Measurements from ENCODE around the gene PDZRN4. TPM values are rescaled to one million over a fixed set of nuclear protein-coding genes. Genes with fewer than 3 reads are reported as not detected.

The PDZRN4 gene
- total RNA-seq, 2 donors from 2014 or later: 0.89 to 1.6 TPM

- TF ChIP-seq CTCF (IDR thresholded peaks at IDR 0.05): no peak
- no peak overlapping the region for H3K4me3 ChIP-seq
- H3K4me1 ChIP-seq: no peaks in the 10 kb centered on the region
- no peak for DNase-seq (ENCODE audit: low spot score)
- H3K9me3 ChIP-seq: peaks cover 0 to 8% of the 10 kb centered on the region in 2 donors
- H3K27ac ChIP-seq: no peak overlapping the region
- no peaks in the 10 kb centered on the region for H3K27me3 ChIP-seq
- H3K36me3 ChIP-seq: no peaks in the 10 kb centered on the region
Measured at GRCh38 chr12:41364211-41364610, 176.1 kb downstream of the PDZRN4 start.

GRCh38 chr12:41365653-41366171 is 177.6 kb downstream of the PDZRN4 start:
- H3K36me3 ChIP-seq: no peaks in the 10 kb centered on the region
- no peaks in the 10 kb centered on the region for H3K4me1 ChIP-seq
- H3K27me3 ChIP-seq: no peaks in the 10 kb centered on the region
- no peak for DNase-seq (ENCODE audit: low spot score)
- H3K27ac ChIP-seq: no peak overlapping the region
- no peak overlapping the region for H3K4me3 ChIP-seq
- TF ChIP-seq CTCF (IDR thresholded peaks at IDR 0.05): no peak
- H3K9me3 ChIP-seq: peaks cover 0 to 8% of the 10 kb centered on the region in 2 donors

- H3K36me3 ChIP-seq: no peaks in the 10 kb centered on the region
- TF ChIP-seq CTCF (IDR thresholded peaks at IDR 0.05): no peak
- H3K9me3 ChIP-seq: peaks cover 0 to 8% of the 10 kb centered on the region in 2 donors
- no peak overlapping the region for H3K4me3 ChIP-seq
- no peaks in the 10 kb centered on the region for H3K27me3 ChIP-seq
- H3K4me1 ChIP-seq: no peaks in the 10 kb centered on the region
- no peak overlapping the region for H3K27ac ChIP-seq
- DNase-seq (ENCODE audit: low spot score): no peak
Measured at GRCh38 chr12:41367726-41368405, 179.7 kb downstream of the PDZRN4 start.

- no peak for DNase-seq (ENCODE audit: low spot score)
- peaks cover 0 to 43% of the 10 kb centered on the region in 2 donors for H3K9me3 ChIP-seq
- no peak for TF ChIP-seq CTCF (IDR thresholded peaks at IDR 0.05)
Measured at GRCh38 chr12:41380878-41381277, 192.8 kb downstream of the PDZRN4 start.

GRCh38 chr12:41402801-41403200 is 214.7 kb downstream of the PDZRN4 start:
- TF ChIP-seq CTCF (IDR thresholded peaks at IDR 0.05): no peak
- no peak for DNase-seq (ENCODE audit: low spot score)

More at GRCh38 chr12:41380878-41381277, 192.8 kb downstream of the PDZRN4 start:
- H3K4me1 ChIP-seq: no peaks in the 10 kb centered on the region
- no peaks in the 10 kb centered on the region for H3K36me3 ChIP-seq
- H3K4me3 ChIP-seq: no peak overlapping the region
- H3K27me3 ChIP-seq: no peaks in the 10 kb centered on the region
- no peak overlapping the region for H3K27ac ChIP-seq

More at GRCh38 chr12:41402801-41403200, 214.7 kb downstream of the PDZRN4 start:
- H3K36me3 ChIP-seq: no peaks in the 10 kb centered on the region
- peaks cover 0 to 15% of the 10 kb centered on the region in 2 donors for H3K9me3 ChIP-seq
- H3K4me1 ChIP-seq: no peaks in the 10 kb centered on the region
- H3K27me3 ChIP-seq: no peaks in the 10 kb centered on the region
- no peak overlapping the region for H3K27ac ChIP-seq
- H3K4me3 ChIP-seq: no peak overlapping the region
